Stomach (tissue), 9 donors: ENCODE measurements around the gene COL7A1. TPM values are rescaled to one million over a fixed set of nuclear protein-coding genes. Genes with fewer than 3 reads are reported as not detected.

Experiments used
- DNase-seq, 2 donors: peaks; one replicate each; pipeline versions ENCODE4 v3.0.0 to v3.0.0-alpha.2; 2013 to 2019
- H3K27ac ChIP-seq, 5 donors: fragments of 200-600 bp in 4 of 5; sonication (generic) in 4 of 5; one replicate each; pipeline ENCODE4 v1.5.1; 2013 to 2019; ENCODE audit warnings: mild to moderate bottlenecking in 1 of 5, moderate library complexity in 1 of 5
- H3K27me3 ChIP-seq, 3 donors: fragments of 200-600 bp; sonication (generic); one replicate each; pipeline ENCODE4 v1.5.1; 2017 to 2019; ENCODE audit warnings: mixed run types in 1 of 3
- H3K36me3 ChIP-seq, 4 donors: fragments of 200-600 bp; sonication (generic); 1 replicate in 3 of 4; 2 replicates in 1 of 4; pipeline ENCODE4 v1.5.1; 2016 to 2019
- H3K4me1 ChIP-seq, 4 donors: fragments of 200-600 bp; sonication (generic); one replicate each; pipeline ENCODE4 v1.5.1; 2016 to 2019
- H3K4me3 ChIP-seq, 4 donors: fragments of 200-600 bp; sonication (generic) in 3 of 4; one replicate each; pipeline ENCODE4 v1.5.1; 2016 to 2019; ENCODE audit warnings: mild to moderate bottlenecking in 1 of 4
- H3K9me3 ChIP-seq, 4 donors: fragments of 200-600 bp; sonication (generic); one replicate each; pipeline ENCODE4 v1.5.1; 2016 to 2019
- CTCF ChIP-seq, 7 experiments: fragments of 450-650 bp in 4 of 7; fragments of 200-600 bp in 3 of 7; sonication (generic) in 3 of 7; IDR thresholded peaks; one replicate each; pipeline ENCODE4 v1.5.1; 2016 to 2019; ENCODE audit warnings: antibody characterized with exemption in 7 of 7, control low read depth in 2 of 7, mild to moderate bottlenecking in 1 of 7
- EP300 ChIP-seq: sonication (generic); formaldehyde crosslinking; IDR thresholded peaks from one replicate; pipeline ENCODE4 v1.6.1; 2017; ENCODE audit warnings: antibody characterized with exemption
- POLR2A ChIP-seq, 4 donors: fragments of 450-650 bp; IDR thresholded peaks; one replicate each; pipeline ENCODE4 v1.6.1; 2016; ENCODE audit warnings: antibody characterized with exemption in 4 of 4, control low read depth in 2 of 4, mild to moderate bottlenecking in 1 of 4, moderate library complexity in 1 of 4
- POLR2AphosphoS5 ChIP-seq, 3 donors: sonication (generic); formaldehyde crosslinking; IDR thresholded peaks; one replicate each; pipeline ENCODE4 v1.6.1; 2016; ENCODE audit warnings: antibody characterized with exemption in 3 of 3
- WGBS, 5 donors: extraction: QIAGEN DNeasy Blood & Tissue Kit in 3 of 5; methylation state at CpG; one replicate each; pipeline versions ENCODE4 v1.1.5 to v1.1.7; 2013 to 2018; 5-methylcytosine and 5-hydroxymethylcytosine counted together
- intact Hi-C: fragments of 100-400 bp; cut with DNase I; formaldehyde crosslinking; loops from one replicate; pipeline ENCODE4 v1.15.1; 2023; ENCODE audit warnings: low total_unique reads
- polyA plus RNA-seq, 3 donors: library from polyadenylated mRNA; stranded (reverse); fragments of 200-250 nt; gene quantifications; one replicate each; pipeline ENCODE4 v1.2.3, GENCODE V29; 2013
- total RNA-seq, 5 donors: library from RNA; depleted of rRNA; stranded (reverse); fragments of >200 nt; gene quantifications; one replicate each; pipeline versions ENCODE4 v1.1.0 to v1.2.3, GENCODE V29; 2014 to 2016
- donor health status: healthy with polysubstance abuse.
- donor health status: Bipolar disorder and iron deficiency.
- donor health status: healthy.

The COL7A1 gene
- total and polyA plus RNA-seq, 8 donors, result 1.8 to 123 (median 7.7) TPM

GRCh38 chr3:48565186-48565585 lies 29.9 kb downstream of the COL7A1 start:
- no peak for DNase-seq
- 88 to 90% (median 89%) methylated on average over 5 to 11 of the region's 11 CpGs for WGBS, 5 donors
- Histone ChIP-seq H3K9me3 (no peaks in the 10 kb centered on the region), H3K4me3 (no peak overlapping the region), H3K27ac (no peak overlapping the region), H3K4me1 (peaks cover 13 to 26% (median 14%) of the 10 kb centered on the region in 4 donors), H3K27me3 (no peaks in the 10 kb centered on the region), H3K36me3 (no peaks in the 10 kb centered on the region)
- intact Hi-C loops, result no loop called here
- no peak for TF ChIP-seq POLR2AphosphoS5 (IDR thresholded peaks at IDR 0.05)
- TF ChIP-seq EP300, result no peak
- no peak for TF ChIP-seq CTCF (IDR thresholded peaks at IDR 0.05)
- TF ChIP-seq POLR2A (IDR thresholded peaks at IDR 0.05), result no peak

DNA sequence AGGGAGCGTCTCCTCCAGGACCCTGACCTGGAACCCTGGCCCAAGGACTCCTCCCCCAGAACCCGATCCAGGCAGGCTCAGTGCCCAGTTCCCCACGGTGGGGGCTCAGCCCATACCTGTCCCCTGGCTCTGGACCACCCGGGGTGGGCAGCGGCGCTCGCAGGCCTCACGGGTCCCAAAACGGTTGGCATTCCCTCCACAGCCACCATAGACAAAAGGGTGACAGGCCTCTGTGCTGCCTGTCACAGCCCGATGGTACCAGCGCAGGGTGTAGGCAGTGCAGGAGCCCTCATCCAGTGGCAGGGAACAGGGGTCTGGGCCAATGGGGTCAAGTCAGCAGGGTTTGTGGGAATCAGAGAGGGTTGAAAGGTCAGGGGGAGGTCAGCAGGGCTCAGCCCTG lies 30.5 kb downstream of the COL7A1 start:
- no peaks in the 10 kb centered on the region for H3K9me3 ChIP-seq
- no peak overlapping the region for H3K4me3 ChIP-seq
- H3K27me3 ChIP-seq, result no peaks in the 10 kb centered on the region
- H3K4me1 ChIP-seq, result peaks cover 16 to 30% (median 19%) of the 10 kb centered on the region in 4 donors
- TF ChIP-seq CTCF (IDR thresholded peaks at IDR 0.05), result no peak
- intact Hi-C loops, result no loop called here
- 86 to 97% (median 92%) methylated on average over 7 to 11 of the region's 11 CpGs for WGBS, 5 donors
- H3K36me3 ChIP-seq, result no peaks in the 10 kb centered on the region
- H3K27ac ChIP-seq, result no peak overlapping the region
- DNase-seq, result no peak

GRCh38 chr3:48564022-48564421 lies 31.1 kb downstream of the COL7A1 start:
- no peaks in the 10 kb centered on the region for H3K27me3 ChIP-seq
- 66 to 73% (median 70%) methylated on average over 10 of the region's 10 CpGs for WGBS, 5 donors
- H3K9me3 ChIP-seq, result no peaks in the 10 kb centered on the region
- H3K36me3 ChIP-seq, result no peaks in the 10 kb centered on the region
- TF ChIP-seq POLR2AphosphoS5 (IDR thresholded peaks at IDR 0.05) (no peak), CTCF (IDR thresholded peaks at IDR 0.05) (no peak), EP300 (no peak), POLR2A (IDR thresholded peaks at IDR 0.05) (no peak)
- H3K27ac ChIP-seq, result peak overlapping the region in 1 of 5 donors; percentile 22
- peaks cover 16 to 37% (median 23%) of the 10 kb centered on the region in 4 donors for H3K4me1 ChIP-seq
- peak in 1 of 2 donors; percentile 28 for DNase-seq
- intact Hi-C loops, result no loop called here
- no peak overlapping the region for H3K4me3 ChIP-seq

DNA sequence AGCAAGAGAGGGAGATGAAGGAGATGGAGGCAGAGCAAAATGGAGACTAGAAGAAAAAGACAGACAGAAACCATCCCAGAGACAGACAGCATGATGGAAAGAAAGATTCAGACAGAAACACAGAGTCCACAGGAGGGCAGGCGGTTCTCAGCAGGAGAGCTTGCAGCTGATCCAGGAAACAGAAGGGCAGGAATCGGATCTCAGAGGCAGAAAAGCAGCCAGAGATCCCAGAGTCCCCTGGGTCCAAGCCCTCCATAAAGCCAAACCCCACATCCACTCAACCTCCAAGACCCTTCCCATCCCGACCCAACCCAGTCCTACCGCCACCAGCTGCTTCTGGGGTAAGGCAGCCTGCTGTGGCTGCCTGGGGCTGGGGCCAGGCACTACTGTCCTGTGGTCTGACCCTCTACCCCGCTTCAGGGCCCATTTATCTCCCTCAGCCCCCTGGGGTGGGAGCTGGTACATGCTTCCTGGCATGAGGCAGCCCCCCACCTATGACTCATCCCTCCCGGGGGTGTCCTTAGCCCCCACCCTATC lies 31.7 kb downstream of the COL7A1 start, which contains the start of gene UCN2:
Gene UCN2, minus strand, starts transcription at position 400 of the 537 bp plus-strand sequence. CDS start 657 bp downstream, outside the sequence.
- H3K27me3 ChIP-seq, result no peaks in the 10 kb centered on the region
- no peak for DNase-seq
- no peak within 1 kb of the TSS for H3K4me3 ChIP-seq
- peak within 1 kb of the TSS in 3 of 5 donors; percentile 6 to 22 (median 11) for H3K27ac ChIP-seq
- intact Hi-C loops, result no loop called here
- TF ChIP-seq CTCF (IDR thresholded peaks at IDR 0.05) (no peak), POLR2A (IDR thresholded peaks at IDR 0.05) (no peak), EP300 (no peak), POLR2AphosphoS5 (IDR thresholded peaks at IDR 0.05) (no peak)
- H3K4me1 ChIP-seq, result peaks cover 16 to 43% (median 27%) of the 10 kb centered on the region in 4 donors
- H3K9me3 ChIP-seq, result no peaks in the 10 kb centered on the region
- no peaks in the 10 kb centered on the region for H3K36me3 ChIP-seq
- 62 to 75% (median 68%) methylated on average over 6 of the region's 6 CpGs for WGBS, 5 donors
